Transverse colon (tissue), 4 donors: Measurements from ENCODE around the gene ZNF79. TPM values are rescaled to one million over a fixed set of nuclear protein-coding genes. Genes with fewer than 3 reads are reported as not detected.
"Not testable (repeated sequence)": the region's sequence is repeated elsewhere in the genome, so short reads cannot be mapped to it uniquely, and the experiment has no call there.

Source experiments
- DNase-seq: peaks from one replicate; pipeline ENCODE4 v3.0.0-alpha.2; 2019
- H3K27ac ChIP-seq, 4 donors: fragments of 200-600 bp; sonication (generic); 2 replicates each; pipeline ENCODE4 v1.5.1; 2016 to 2018; ENCODE audit warnings: inconsistent platforms in 4 of 4
- H3K27me3 ChIP-seq: fragments of 200-600 bp; sonication (generic); 2 replicates; pipeline ENCODE4 v1.5.1; 2017; ENCODE audit warnings: inconsistent platforms
- H3K36me3 ChIP-seq, 4 donors: fragments of 200-600 bp; sonication (generic); 2 replicates each; pipeline ENCODE4 v1.5.1; 2017 to 2019; ENCODE audit warnings: inconsistent platforms in 4 of 4
- H3K4me1 ChIP-seq, 4 donors: fragments of 200-600 bp; sonication (generic); 2 replicates each; pipeline ENCODE4 v1.5.1; 2017 to 2020; ENCODE audit warnings: inconsistent platforms in 4 of 4
- H3K4me3 ChIP-seq, 4 donors: fragments of 200-600 bp; sonication (generic); 1 replicate in 1 of 4; 2 replicates in 3 of 4; pipeline versions ENCODE4 v1.5.1 to v1.6.1; 2017 to 2019; ENCODE audit warnings: inconsistent platforms in 4 of 4
- H3K9me3 ChIP-seq, 2 donors: fragments of 200-600 bp; sonication (generic); 2 replicates each; pipeline ENCODE4 v1.5.1; 2017 to 2019; ENCODE audit warnings: inconsistent platforms in 2 of 2
- CTCF ChIP-seq, 5 experiments: fragments of 200-600 bp in 3 of 5; fragments of 450-650 bp in 2 of 5; sonication (generic) in 3 of 5; IDR thresholded peaks; 1 replicate in 2 of 5; 2 replicates in 3 of 5; pipeline ENCODE4 v1.5.1; 2016 to 2017; ENCODE audit warnings: antibody characterized with exemption in 5 of 5, inconsistent platforms in 3 of 5, mild to moderate bottlenecking in 2 of 5, moderate library complexity in 1 of 5
- EP300 ChIP-seq: sonication (generic); formaldehyde crosslinking; IDR thresholded peaks from one replicate; pipeline ENCODE4 v1.6.1; 2017; ENCODE audit warnings: antibody characterized with exemption, low read depth
- POLR2A ChIP-seq: fragments of 450-650 bp; IDR thresholded peaks from one replicate; pipeline ENCODE4 v1.6.1; 2016; ENCODE audit warnings: antibody characterized with exemption, mild to moderate bottlenecking, moderate library complexity
- POLR2AphosphoS5 ChIP-seq, 3 donors: sonication (generic); formaldehyde crosslinking; IDR thresholded peaks; one replicate each; pipeline ENCODE4 v1.6.1; 2016; ENCODE audit warnings: antibody characterized with exemption in 3 of 3
- WGBS, 2 donors: methylation state at CpG; one replicate each; pipeline ENCODE4 v1.1.5; 2018; ENCODE audit warnings: low coverage in 1 of 2; 5-methylcytosine and 5-hydroxymethylcytosine counted together
- in situ Hi-C, 4 donors: fragments of 200-750 bp; cut with MboI; loops; one replicate each; pipeline versions ENCODE4 v1.15.0 to v1.15.1; 2017; ENCODE audit warnings: low sequenced_read_pairs in 3 of 4, low pct_ligation_motif_present in 1 of 4, low pct_unique_long_range_greater_than_20kb in 1 of 4
- intact Hi-C: fragments of 100-400 bp; cut with DNase I; formaldehyde crosslinking; loops from one replicate; pipeline ENCODE4 v1.15.1; 2023; ENCODE audit warnings: low total_unique reads
- total RNA-seq, 4 donors: library from RNA; depleted of rRNA; stranded (reverse); fragments of >200 nt; gene quantifications; one replicate each; pipeline ENCODE4 v1.1.0, GENCODE V29; 2016

ZNF79 gene
- total RNA-seq, 4 donors from 2014 or later: 9.4 to 12.3 (median 11.3) TPM

DNA sequence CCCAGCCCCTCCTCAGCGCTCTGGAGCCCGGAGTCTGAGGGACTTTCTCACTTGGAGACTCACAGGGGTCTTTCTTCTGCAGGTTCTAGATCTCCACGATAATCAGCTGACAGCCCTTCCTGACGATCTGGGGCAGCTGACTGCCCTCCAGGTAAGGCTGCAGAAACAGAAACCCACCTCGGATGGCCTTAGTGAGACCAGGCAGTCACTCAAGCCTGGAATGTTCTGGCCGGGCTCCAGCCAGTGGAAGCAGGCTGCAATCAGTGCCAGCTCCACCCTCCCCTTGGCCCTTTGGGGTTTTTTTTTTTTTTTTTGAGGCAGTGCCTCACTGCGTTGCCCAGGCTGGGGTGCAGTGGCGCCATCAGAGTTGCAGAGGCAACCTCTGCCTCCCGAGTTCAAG, 34.7 kb downstream of the ZNF79 start:
- H3K36me3 ChIP-seq: peaks cover 0 to 38% (median 21%) of the 10 kb centered on the region in 4 donors
- H3K9me3 ChIP-seq: no peaks in the 10 kb centered on the region
- H3K27me3 ChIP-seq: no peaks in the 10 kb centered on the region
- 82 to 100% methylated on average over 1 to 9 of the region's 9 CpGs for WGBS, 2 donors
- in situ Hi-C loops: no loop called here
- H3K4me1 ChIP-seq: peaks cover 0 to 6% (median 3%) of the 10 kb centered on the region in 4 donors
- TF ChIP-seq POLR2A: no peak
- no peak for TF ChIP-seq EP300
- TF ChIP-seq CTCF (IDR thresholded peaks at IDR 0.05): no peak
- TF ChIP-seq POLR2AphosphoS5 (IDR thresholded peaks at IDR 0.05): no peak
- H3K27ac ChIP-seq: no peak overlapping the region
- intact Hi-C loops: no loop called here
- no peak for DNase-seq
- H3K4me3 ChIP-seq: no peak overlapping the region

GRCh38 chr9:127463382-127463781, 39.2 kb downstream of the ZNF79 start:
- in situ Hi-C loops (no loop called here), intact Hi-C loops (no loop called here)
- Histone ChIP-seq H3K27ac (no peak overlapping the region), H3K27me3 (no peaks in the 10 kb centered on the region), H3K4me3 (no peak overlapping the region), H3K4me1 (no peaks in the 10 kb centered on the region), H3K36me3 (peaks cover 0 to 37% (median 19%) of the 10 kb centered on the region in 4 donors), H3K9me3 (no peaks in the 10 kb centered on the region)
- no peak for TF ChIP-seq POLR2A
- no peak for TF ChIP-seq EP300
- no peak for TF ChIP-seq POLR2AphosphoS5 (IDR thresholded peaks at IDR 0.05)
- TF ChIP-seq CTCF (IDR thresholded peaks at IDR 0.05): no peak
- WGBS, 2 donors: 81 to 94% methylated on average over 2 to 3 of the region's 3 CpGs
- no peak for DNase-seq

- Histone ChIP-seq H3K4me3 (no peak overlapping the region), H3K9me3 (no peaks in the 10 kb centered on the region), H3K27me3 (no peaks in the 10 kb centered on the region), H3K27ac (no peak overlapping the region), H3K36me3 (peaks cover 0 to 33% (median 19%) of the 10 kb centered on the region in 4 donors), H3K4me1 (no peaks in the 10 kb centered on the region)
- intact Hi-C loops: no loop called here
- TF ChIP-seq POLR2AphosphoS5 (IDR thresholded peaks at IDR 0.05) (no peak), POLR2A (no peak), EP300 (no peak), CTCF (IDR thresholded peaks at IDR 0.05) (no peak)
- 84% methylated on average over 7 of the region's 7 CpGs; no CpG with 5 or more reads in 1 of the 2 donors for WGBS, 2 donors
- DNase-seq: no peak
- in situ Hi-C loops: no loop called here
These were observed 39.7 kb downstream of the ZNF79 start for GRCh38 chr9:127463911-127464310.

DNA sequence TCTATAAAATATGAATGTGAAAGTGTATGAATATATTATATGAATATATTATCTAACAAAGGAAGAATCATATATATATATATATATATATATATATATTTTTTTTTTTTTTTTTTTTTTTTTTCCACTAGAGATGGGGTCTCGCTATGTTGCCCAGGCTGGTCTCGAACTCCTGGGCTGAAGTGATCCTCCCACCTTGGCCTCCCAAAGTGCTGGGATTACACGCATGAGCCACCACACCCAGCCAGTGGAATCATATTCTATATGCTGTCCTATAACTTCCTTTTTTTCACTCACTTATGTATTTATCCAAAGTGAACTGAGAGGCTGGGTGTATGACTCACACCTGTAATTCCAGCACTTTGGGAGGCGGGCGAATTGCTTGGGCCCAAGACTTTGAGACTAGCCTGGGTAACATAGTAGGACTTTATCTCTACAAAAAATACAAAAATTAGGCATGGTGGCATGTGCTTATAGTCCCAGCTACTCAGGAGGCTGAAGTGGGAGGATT, 42.3 kb downstream of the ZNF79 start:
- H3K4me1 ChIP-seq, H3K27me3 ChIP-seq, H3K9me3 ChIP-seq, intact Hi-C loops, H3K27ac ChIP-seq, in situ Hi-C loops, H3K4me3 ChIP-seq, DNase-seq: not testable (repeated sequence)
- H3K36me3 ChIP-seq: peaks cover 0 to 20% (median 7%) of the 10 kb centered on the region in 4 donors
- WGBS, 2 donors: 94 to 100% methylated on average over 2 to 5 of the region's 5 CpGs

- Histone ChIP-seq H3K36me3 (peaks cover 0 to 9% (median 2%) of the 10 kb centered on the region in 4 donors), H3K27ac (no peak overlapping the region), H3K4me1 (no peaks in the 10 kb centered on the region), H3K27me3 (no peaks in the 10 kb centered on the region), H3K4me3 (no peak overlapping the region), H3K9me3 (no peaks in the 10 kb centered on the region)
- 91% methylated on average over 14 of the region's 14 CpGs; no CpG with 5 or more reads in 1 of the 2 donors for WGBS, 2 donors
- intact Hi-C loops: no loop called here
- DNase-seq: no peak
- no peak for TF ChIP-seq EP300
- no peak for TF ChIP-seq POLR2AphosphoS5 (IDR thresholded peaks at IDR 0.05)
- no peak for TF ChIP-seq CTCF (IDR thresholded peaks at IDR 0.05)
- no peak for TF ChIP-seq POLR2A
- in situ Hi-C loops: no loop called here
These were observed 43.4 kb downstream of the ZNF79 start for GRCh38 chr9:127467621-127468020.
